B cell (primary cell): ENCODE measurements around the gene CRTC3. TPM values are rescaled to one million over a fixed set of nuclear protein-coding genes. Genes with fewer than 3 reads are reported as not detected.

Experiments
- ATAC-seq: fragments of 200-7000 bp; cut with Tn5 transposase; one replicate; pipeline ENCODE4 v1.10.0; 2021; ENCODE audit warnings: low read depth, mild to moderate bottlenecking, moderate number of reproducible peaks, moderate library complexity
- CTCF ChIA-PET: fragments of 350-600 bp; sonication (Branson Sonifier 250); formaldehyde crosslinking; loops from one replicate; lab custom pipeline; 2021; ENCODE audit warnings: antibody characterized with exemption, inconsistent platforms; lab: Charles Lee
- POLR2A ChIA-PET: fragments of 350-600 bp; sonication (Branson Sonifier 250); formaldehyde crosslinking; loops from one replicate; lab custom pipeline; 2021; ENCODE audit warnings: antibody characterized with exemption; lab: Charles Lee
- DNase-seq: peaks from one replicate; pipeline ENCODE4 v3.0.0; 2013
- H2AFZ ChIP-seq: 2 replicates; pipeline ENCODE4 v1.6.1; 2012; ENCODE audit warnings: mild to moderate bottlenecking, low read depth, low read length; ENCODE audit not compliant: insufficient read depth, poor library complexity, severe bottlenecking
- H3K27ac ChIP-seq, 2 donors: 1 replicate in 1 of 2; 2 replicates in 1 of 2; pipeline ENCODE4 v1.5.1; 2012 to 2013; ENCODE audit warnings: low read length in 2 of 2, mild to moderate bottlenecking in 2 of 2, moderate library complexity in 1 of 2
- H3K27me3 ChIP-seq, 4 experiments: fragments of 200-600 bp in 1 of 4; sonication (generic) in 1 of 4; replicated peaks in 1 of 4; 1 replicate in 2 of 4; 2 replicates in 2 of 4; pipeline versions ENCODE4 v1.6.1 to v1.7.0; 2013 to 2016; ENCODE audit warnings: low read length in 3 of 4, mild to moderate bottlenecking in 2 of 4, mixed read lengths in 1 of 4, moderate library complexity in 1 of 4; ENCODE audit not compliant: insufficient read depth in 4 of 4, control insufficient read depth in 3 of 4; ENCODE audit errors: control extremely low read depth in 1 of 4
- H3K36me3 ChIP-seq, 2 experiments: replicated peaks in 1 of 2; 1 replicate in 1 of 2; 2 replicates in 1 of 2; pipeline versions ENCODE4 v1.6.1 to v1.7.1; 2013; ENCODE audit warnings: low read length in 1 of 2; ENCODE audit not compliant: insufficient read depth in 2 of 2, control insufficient read depth in 1 of 2; ENCODE audit errors: control extremely low read depth in 1 of 2, extremely low read depth in 1 of 2
- H3K4me1 ChIP-seq, 2 donors: fragments of 200-600 bp in 1 of 2; sonication (generic) in 1 of 2; 1 replicate in 1 of 2; 2 replicates in 1 of 2; pipeline versions ENCODE4 v1.5.1 to v1.6.1; 2013 to 2017; ENCODE audit warnings: low read length in 2 of 2; ENCODE audit not compliant: control insufficient read depth in 2 of 2, insufficient read depth in 2 of 2
- H3K4me2 ChIP-seq: replicated peaks from 2 replicates; pipeline ENCODE3; 2012; ENCODE audit warnings: mild to moderate bottlenecking, low read depth, low read length; ENCODE audit not compliant: poor library complexity, severe bottlenecking
- H3K4me3 ChIP-seq, 5 experiments: fragments of 200-600 bp in 1 of 5; sonication (generic) in 1 of 5; 1 replicate in 3 of 5; 2 replicates in 2 of 5; pipeline versions ENCODE4 v1.5.1 to v1.7.0; 2011 to 2016; ENCODE audit warnings: low read length in 4 of 5, mild to moderate bottlenecking in 4 of 5, low read depth in 2 of 5, control low read depth in 1 of 5, moderate library complexity in 1 of 5; ENCODE audit not compliant: insufficient read depth in 1 of 5; ENCODE audit errors: control extremely low read depth in 1 of 5, extremely low read depth in 1 of 5
- H3K79me2 ChIP-seq: fragments of 200-600 bp; sonication (generic); one replicate; pipeline ENCODE4 v1.6.0; 2016; ENCODE audit warnings: low read length; ENCODE audit not compliant: control insufficient read depth, insufficient read depth
- H3K9ac ChIP-seq: fragments of 200-600 bp; sonication (generic); 2 replicates; pipeline ENCODE4 v1.6.1; 2017; ENCODE audit warnings: mild to moderate bottlenecking, low read length, moderate library complexity
- H3K9me3 ChIP-seq, 3 donors: one replicate each; pipeline versions ENCODE4 v1.6.1 to v1.7.1; 2013; ENCODE audit warnings: low read length in 2 of 3; ENCODE audit not compliant: control insufficient read depth in 2 of 3, insufficient read depth in 1 of 3; ENCODE audit errors: control extremely low read depth in 1 of 3
- H4K20me1 ChIP-seq: 2 replicates; pipeline ENCODE4 v1.6.0; 2012; ENCODE audit warnings: mild to moderate bottlenecking, low read length; ENCODE audit not compliant: insufficient read depth, control insufficient read depth, poor library complexity, severe bottlenecking
- H3K27ac Mint-ChIP-seq: one replicate; pipeline ENCODE4 v1.8.0; 2021; ENCODE audit warnings: mixed read lengths
- H3K27me3 Mint-ChIP-seq: one replicate; pipeline ENCODE4 v1.8.0; 2021; ENCODE audit warnings: mixed read lengths
- H3K4me1 Mint-ChIP-seq: one replicate; pipeline ENCODE4 v1.8.0; 2021; ENCODE audit warnings: mixed read lengths
- H3K4me3 Mint-ChIP-seq: one replicate; pipeline ENCODE4 v1.8.0; 2021; ENCODE audit warnings: mixed read lengths
- H3K9me3 Mint-ChIP-seq: one replicate; pipeline ENCODE4 v1.8.0; 2022; ENCODE audit warnings: mixed read lengths; ENCODE audit not compliant: insufficient read depth
- CTCF ChIP-seq: fragments of 200-600 bp; IDR thresholded peaks from one replicate; pipeline ENCODE4 v1.8.0; 2022; ENCODE audit warnings: antibody characterized with exemption, mild to moderate bottlenecking
- EZH2 ChIP-seq: IDR thresholded peaks from 2 replicates; pipeline ENCODE4 v1.6.1; 2012; ENCODE audit warnings: borderline replicate concordance, low read depth, mild to moderate bottlenecking, moderate library complexity, low read length; ENCODE audit not compliant: insufficient read depth, poor library complexity, severe bottlenecking
- WGBS: methylation state at CpG from one replicate; pipeline ENCODE4 v1.1.5; 2013; ENCODE audit warnings: missing lambda C conversion rate; ENCODE audit not compliant: insufficient coverage; 5-methylcytosine and 5-hydroxymethylcytosine counted together
- intact Hi-C: fragments of 100-400 bp; cut with micrococcal nuclease; formaldehyde crosslinking; loops from one replicate; pipeline ENCODE4 v1.10.0; 2022
- polyA plus RNA-seq: library from polyadenylated mRNA; depleted of rRNA; stranded (reverse); fragments of >200 nt; gene quantifications from 2 replicates; pipeline ENCODE4 v1.2.3, GENCODE V29; 2012
- total RNA-seq, 2 donors: library from RNA; stranded (reverse); fragments of 120-200 nt in 1 of 2; gene quantifications; 1 replicate in 1 of 2; 2 replicates in 1 of 2; pipeline versions ENCODE4 v1.2.3 to v1.2.4, GENCODE V29; 2013 to 2022

The CRTC3 gene
- total and polyA plus RNA-seq, 2 donors (not counting 1 experiment from before 2014, with no cell fraction given), result 34.7 to 95.8 TPM

- WGBS, result 1% methylated on average over 72 of the region's 75 CpGs
- Histone ChIP-seq H3K4me2 (peak overlapping the region; percentile 100), H3K27ac (peak overlapping the region; percentile 20 to 57), H3K4me1 (peaks cover 54 to 65% of the 10 kb centered on the region in 2 donors), H3K27me3 (peaks cover 0 to 17% (median 11%) of the 10 kb centered on the region in 4 experiments), H3K79me2 (peaks cover 5% of the 10 kb centered on the region), H2AFZ (peak overlapping the region; percentile 62), H3K36me3 (no peaks in the 10 kb centered on the region), H3K9ac (peak overlapping the region; percentile 74), H4K20me1 (peaks cover 12% of the 10 kb centered on the region), H3K4me3 (peak overlapping the region in 4 of 5 experiments; percentile 50 to 82 (median 62)), H3K9me3 (peaks cover 0 to 4% (median 0%) of the 10 kb centered on the region in 3 donors)
- DNase-seq (peak; percentile 83), ATAC-seq (peak; percentile 73)
- H3K27me3 Mint-ChIP-seq, result peaks cover 13% of the 10 kb centered on the region
- H3K27ac Mint-ChIP-seq, result peak overlapping the region; percentile 78
- TF ChIP-seq CTCF (no peak), EZH2 (no peak)
- intact Hi-C loops, result loop anchor here (2.0 to 10.0 kb wide), 3 partner anchors 21 to 451 kb away; no protein-coding TSS in a partner anchor
- CTCF ChIA-PET, result interaction anchor here (1.5 to 3.0 kb wide), 3 partner anchors 9 to 220 kb away, joined by 4 to 13 read pairs (median 11); no protein-coding TSS in a partner anchor
- no peaks in the 10 kb centered on the region for H3K9me3 Mint-ChIP-seq
- peaks cover 56% of the 10 kb centered on the region for H3K4me1 Mint-ChIP-seq
- POLR2A ChIA-PET, result interaction anchor here (0.8 kb wide), 1 partner anchor 28 kb away, joined by 3 read pairs; no protein-coding TSS in a partner anchor
- H3K4me3 Mint-ChIP-seq, result peak overlapping the region; percentile 89
Observed at GRCh38 chr15:90665288-90666134, 135.8 kb downstream of the CRTC3 start.
